Measurements from ENCODE around the gene DHCR7. TPM values are rescaled to one million over a fixed set of nuclear protein-coding genes. Genes with fewer than 3 reads are reported as not detected.

DHCR7 gene
- total RNA-seq, 1 experiment from 2014 or later, result 211 TPM

- Mint-ChIP-seq H3K9me3 (ENCODE audit: low read depth, unreplicated experiment) (no peaks in the 10 kb centered on the region), H3K27me3 (ENCODE audit: unreplicated experiment) (peaks cover 80% of the 10 kb centered on the region), H3K4me3 (ENCODE audit: low read depth, unreplicated experiment) (no peak overlapping the region), H3K4me1 (ENCODE audit: low read depth, unreplicated experiment) (no peaks in the 10 kb centered on the region), H3K36me3 (ENCODE audit: insufficient read depth, unreplicated experiment) (no peaks in the 10 kb centered on the region), H3K27ac (ENCODE audit: unreplicated experiment) (no peak overlapping the region)
- DNase-seq, result no peak
- BruUV-seq (replicated peaks), result no TSS peak
- CTCF ChIA-PET, result interaction anchor here (1.0 kb wide), 1 partner anchor 13 kb away, joined by 3 read pairs; no protein-coding TSS in a partner anchor
- intact Hi-C loops (cut with micrococcal nuclease; ENCODE audit: unreplicated experiment), result no loop called here
- TF ChIP-seq CTCF (IDR thresholded peaks at IDR 0.05; ENCODE audit: unreplicated experiment), result no peak
These were observed 50.8 kb downstream of the DHCR7 start for GRCh38 chr11:71397331-71397860.

GRCh38 chr11:71396548-71397123, 51.6 kb downstream of the DHCR7 start:
- no peaks in the 10 kb centered on the region for H3K36me3 Mint-ChIP-seq (ENCODE audit: insufficient read depth, unreplicated experiment)
- H3K4me3 Mint-ChIP-seq (ENCODE audit: low read depth, unreplicated experiment), result no peak overlapping the region
- no peak for TF ChIP-seq CTCF (IDR thresholded peaks at IDR 0.05; ENCODE audit: unreplicated experiment)
- CTCF ChIA-PET, result no interaction called here
- peaks cover 80% of the 10 kb centered on the region for H3K27me3 Mint-ChIP-seq (ENCODE audit: unreplicated experiment)
- no TSS peak for BruUV-seq (replicated peaks)
- H3K27ac Mint-ChIP-seq (ENCODE audit: unreplicated experiment), result no peak overlapping the region
- intact Hi-C loops (cut with micrococcal nuclease; ENCODE audit: unreplicated experiment), result no loop called here
- no peaks in the 10 kb centered on the region for H3K4me1 Mint-ChIP-seq (ENCODE audit: low read depth, unreplicated experiment)
- DNase-seq, result no peak
- no peaks in the 10 kb centered on the region for H3K9me3 Mint-ChIP-seq (ENCODE audit: low read depth, unreplicated experiment)

GRCh38 chr11:71395774-71396173, 52.4 kb downstream of the DHCR7 start:
- intact Hi-C loops (cut with micrococcal nuclease; ENCODE audit: unreplicated experiment), result no loop called here
- H3K27me3 Mint-ChIP-seq (ENCODE audit: unreplicated experiment), result peaks cover 80% of the 10 kb centered on the region
- H3K4me1 Mint-ChIP-seq (ENCODE audit: low read depth, unreplicated experiment), result no peaks in the 10 kb centered on the region
- H3K27ac Mint-ChIP-seq (ENCODE audit: unreplicated experiment), result no peak overlapping the region
- no peak for TF ChIP-seq CTCF (IDR thresholded peaks at IDR 0.05; ENCODE audit: unreplicated experiment)
- H3K36me3 Mint-ChIP-seq (ENCODE audit: insufficient read depth, unreplicated experiment), result no peaks in the 10 kb centered on the region
- no peak for DNase-seq
- CTCF ChIA-PET, result no interaction called here
- H3K9me3 Mint-ChIP-seq (ENCODE audit: low read depth, unreplicated experiment), result no peaks in the 10 kb centered on the region
- no peak overlapping the region for H3K4me3 Mint-ChIP-seq (ENCODE audit: low read depth, unreplicated experiment)
- no TSS peak for BruUV-seq (replicated peaks)

GRCh38 chr11:71395263-71395560, 53.0 kb downstream of the DHCR7 start:
- Mint-ChIP-seq H3K27ac (ENCODE audit: unreplicated experiment) (no peak overlapping the region), H3K4me1 (ENCODE audit: low read depth, unreplicated experiment) (no peaks in the 10 kb centered on the region), H3K27me3 (ENCODE audit: unreplicated experiment) (peaks cover 82% of the 10 kb centered on the region), H3K4me3 (ENCODE audit: low read depth, unreplicated experiment) (no peak overlapping the region), H3K36me3 (ENCODE audit: insufficient read depth, unreplicated experiment) (no peaks in the 10 kb centered on the region), H3K9me3 (ENCODE audit: low read depth, unreplicated experiment) (no peaks in the 10 kb centered on the region)
- intact Hi-C loops (cut with micrococcal nuclease; ENCODE audit: unreplicated experiment), result no loop called here
- BruUV-seq (replicated peaks), result no TSS peak
- TF ChIP-seq CTCF (IDR thresholded peaks at IDR 0.05; ENCODE audit: unreplicated experiment), result no peak
- CTCF ChIA-PET, result interaction anchor here (0.5 kb wide), 1 partner anchor 573 kb away, joined by 6 read pairs; no protein-coding TSS in a partner anchor
- no peak for DNase-seq
